Heart left ventricle (tissue), 16 donors: Measurements from ENCODE around the gene PHAF1. TPM values are rescaled to one million over a fixed set of nuclear protein-coding genes. Genes with fewer than 3 reads are reported as not detected.

Experiments
- ATAC-seq, 4 donors: fragments of 200-7000 bp; cut with Tn5 transposase; one replicate each; pipeline ENCODE4 v1.9.1; 2020 to 2022; ENCODE audit warnings: moderate library complexity in 4 of 4, mild to moderate bottlenecking in 3 of 4, moderate number of reproducible peaks in 1 of 4
- DNase-seq, 5 donors: peaks; one replicate each; pipeline ENCODE4 v3.0.0-alpha.2; 2020
- H3K27ac ChIP-seq, 12 donors: fragments of 200-600 bp; sonication (generic) in 4 of 12; one replicate each; pipeline versions ENCODE4 v1.5.0 to v1.8.0; 2016 to 2022; ENCODE audit warnings: mild to moderate bottlenecking in 2 of 12
- H3K27me3 ChIP-seq, 9 donors: fragments of 200-600 bp; sonication (generic) in 2 of 9; one replicate each; pipeline versions ENCODE4 v1.5.1 to v1.8.0; 2016 to 2022; ENCODE audit warnings: mild to moderate bottlenecking in 3 of 9
- H3K36me3 ChIP-seq, 9 donors: fragments of 200-600 bp; sonication (generic) in 2 of 9; one replicate each; pipeline versions ENCODE4 v1.5.0 to v1.8.0; 2018 to 2022; ENCODE audit warnings: mild to moderate bottlenecking in 2 of 9
- H3K4me1 ChIP-seq, 12 donors: fragments of 200-600 bp; sonication (generic) in 4 of 12; one replicate each; pipeline versions ENCODE4 v1.5.0 to v1.8.0; 2016 to 2022; ENCODE audit warnings: mild to moderate bottlenecking in 3 of 12
- H3K4me3 ChIP-seq, 12 donors: fragments of 200-600 bp; sonication (generic) in 4 of 12; one replicate each; pipeline versions ENCODE4 v1.5.0 to v1.8.0; 2017 to 2022; ENCODE audit warnings: mild to moderate bottlenecking in 9 of 12, moderate library complexity in 4 of 12
- H3K9me3 ChIP-seq, 12 donors: fragments of 200-600 bp; sonication (generic) in 4 of 12; one replicate each; pipeline versions ENCODE4 v1.5.0 to v1.8.0; 2016 to 2022; ENCODE audit warnings: mild to moderate bottlenecking in 1 of 12
- CTCF ChIP-seq, 12 donors: fragments of 200-600 bp; sonication (generic) in 4 of 12; IDR thresholded peaks; one replicate each; pipeline versions ENCODE4 v1.5.0 to v1.8.0; 2018 to 2022; ENCODE audit warnings: antibody characterized with exemption in 12 of 12, mild to moderate bottlenecking in 5 of 12
- POLR2A ChIP-seq, 2 donors: fragments of 450-650 bp; IDR thresholded peaks; one replicate each; pipeline ENCODE4 v1.6.1; 2017; ENCODE audit warnings: antibody characterized with exemption in 2 of 2, mild to moderate bottlenecking in 2 of 2, moderate library complexity in 2 of 2
- WGBS, 4 donors: extraction: QIAGEN DNeasy Blood & Tissue Kit in 2 of 4; methylation state at CpG; one replicate each; pipeline versions ENCODE4 v1.1.5 to v1.1.7; 2013 to 2018; 5-methylcytosine and 5-hydroxymethylcytosine counted together
- intact Hi-C, 10 donors: fragments of 100-400 bp; cut with DNase I; formaldehyde crosslinking; loops; one replicate each; pipeline versions ENCODE4 v1.11.1 to v1.14.2; 2022
- polyA plus RNA-seq, 2 donors: library from polyadenylated mRNA; stranded (reverse); fragments of 200-250 nt; gene quantifications; one replicate each; pipeline ENCODE4 v1.2.3, GENCODE V29; 2013
- total RNA-seq, 9 donors: library from RNA; depleted of rRNA in 2 of 9; stranded (reverse); fragments of >200 nt in 2 of 9; fragmentation: NEBNext Ultra II Directional in 3 of 9; extraction: Animal tissue kit (Norgen Biotek cat#: 25700) in 3 of 9; gene quantifications; one replicate each; pipeline versions ENCODE4 v1.1.0 to v1.2.4, GENCODE V29; 2016 to 2023
- donor health status: ischemic (EF 13 %, LVEDD 7.1; RV severe dilation, severe dysfunction).
- donor health status: healthy with polysubstance abuse.
- donor health status: DM: no; HTN: yes; CAD: no.
- donor health status: DM: no; HTN: no; CAD: no.
- donor health status: ischemic (EF 25% LVEDD 6.9; RV normal size, moderate dysfunction).
- donor health status: ischemic (EF 25% LVEDD 5.7; RV mildly dilated, moderate dysfunction).
- donor health status: healthy.
- donor health status: DM: yes; HTN: yes; CAD: no.
- donor health status: ischemic (EF 35%, LVEDD 5.7; RV mildly dilated, moderate dysfunction).
- donor health status: nonischemic (EF 11% LVEDD 7.7; RV severe dilation, severe dysfunction).
- donor health status: DM: yes; HTN: yes; CAD: no.
- donor health status: PGD.
- donor health status: ischemic (EF 29% LVEDD 5.4; RV normal size, mild dysfunction).
- donor health status: nonischemic (EF 23%, LVEDD 6.1; RV moderate dilation, normal function).

The PHAF1 gene
- total and polyA plus RNA-seq, 11 donors: 5.6 to 17.8 (median 11.6) TPM

- no peak for ATAC-seq
- DNase-seq: no peak
- Histone ChIP-seq H3K27ac (no peak overlapping the region), H3K36me3 (peaks cover 0 to 50% (median 21%) of the 10 kb centered on the region in 9 donors), H3K4me3 (no peak overlapping the region), H3K9me3 (no peaks in the 10 kb centered on the region), H3K27me3 (no peaks in the 10 kb centered on the region), H3K4me1 (peaks cover 0 to 23% (median 2%) of the 10 kb centered on the region in 12 donors)
- WGBS, 4 donors: 91 to 95% (median 93%) methylated on average over 4 of the region's 4 CpGs
- TF ChIP-seq POLR2A (IDR thresholded peaks at IDR 0.05) (no peak), CTCF (IDR thresholded peaks at IDR 0.05) (peak in 1 of 12 donors; percentile 0)
- intact Hi-C loops: loop anchor here in 4 of 10 donors (2.0 to 10.0 kb wide), 3 partner anchors 87 to 125 kb away; no protein-coding TSS in a partner anchor
These were observed 8.2 kb upstream of the PHAF1 start for GRCh38 chr16:67101311-67102082.

- no peak overlapping the region for H3K4me3 ChIP-seq
- no peaks in the 10 kb centered on the region for H3K27me3 ChIP-seq
- DNase-seq (peak in 2 of 5 donors; percentile 25 to 31), ATAC-seq (peak; percentile 48 to 77 (median 68))
- no peaks in the 10 kb centered on the region for H3K9me3 ChIP-seq
- peak in 11 of 12 donors; percentile 15 to 53 (median 31) for TF ChIP-seq CTCF (IDR thresholded peaks at IDR 0.05)
- TF ChIP-seq POLR2A (IDR thresholded peaks at IDR 0.05): no peak
- peaks cover 0 to 26% (median 16%) of the 10 kb centered on the region in 9 donors for H3K36me3 ChIP-seq
- no peak overlapping the region for H3K27ac ChIP-seq
- H3K4me1 ChIP-seq: peaks cover 0 to 27% (median 6%) of the 10 kb centered on the region in 12 donors
- 50 to 55% (median 53%) methylated on average over 4 of the region's 4 CpGs for WGBS, 4 donors
- intact Hi-C loops: loop anchor here in 3 of 10 donors (5.0 to 10.0 kb wide), 2 partner anchors 89 to 127 kb away; no protein-coding TSS in a partner anchor
These were observed 5.7 kb upstream of the PHAF1 start for GRCh38 chr16:67104061-67104460.

GRCh38 chr16:67104845-67105244 is 4.9 kb upstream of the PHAF1 start:
- WGBS, 4 donors: 90 to 94% (median 91%) methylated on average over 6 of the region's 6 CpGs
- Histone ChIP-seq H3K9me3 (no peaks in the 10 kb centered on the region), H3K27me3 (no peaks in the 10 kb centered on the region), H3K4me1 (peaks cover 0 to 33% (median 9%) of the 10 kb centered on the region in 12 donors), H3K4me3 (no peak overlapping the region), H3K27ac (peak overlapping the region in 1 of 12 donors; percentile 58), H3K36me3 (peaks cover 0 to 18% (median 8%) of the 10 kb centered on the region in 9 donors)
- DNase-seq (no peak), ATAC-seq (no peak)
- intact Hi-C loops: loop anchor here in 6 of 10 donors (5.0 to 10.0 kb wide), 5 partner anchors 52 to 128 kb away; partner anchors contain the start of genes CBFB (in 1 of the 6), FBXL8 (in 1 of the 6) and TRADD (in 1 of the 6)
- TF ChIP-seq POLR2A (IDR thresholded peaks at IDR 0.05): no peak
- TF ChIP-seq CTCF (IDR thresholded peaks at IDR 0.05): no peak

- H3K4me3 ChIP-seq: no peak overlapping the region
- peaks cover 0 to 33% (median 9%) of the 10 kb centered on the region in 12 donors for H3K4me1 ChIP-seq
- no peak for TF ChIP-seq CTCF (IDR thresholded peaks at IDR 0.05)
- TF ChIP-seq POLR2A (IDR thresholded peaks at IDR 0.05): no peak
- peaks cover 0 to 14% (median 4%) of the 10 kb centered on the region in 9 donors for H3K36me3 ChIP-seq
- ATAC-seq: no peak
- intact Hi-C loops: loop anchor here in 4 of 10 donors (5.0 to 10.0 kb wide), 5 partner anchors 52 to 128 kb away; partner anchors contain the start of genes CBFB (in 1 of the 4), FBXL8 (in 1 of the 4) and TRADD (in 1 of the 4)
- no peaks in the 10 kb centered on the region for H3K27me3 ChIP-seq
- peak overlapping the region in 1 of 12 donors; percentile 58 for H3K27ac ChIP-seq
- no peaks in the 10 kb centered on the region for H3K9me3 ChIP-seq
- WGBS, 4 donors: 66 to 79% (median 67%) methylated on average over 2 of the region's 2 CpGs
- no peak for DNase-seq
These were observed 4.5 kb upstream of the PHAF1 start for GRCh38 chr16:67105246-67105645.
